Epithelial cell of proximal tubule (primary cell): ENCODE measurements around the gene CCDC146. TPM values are rescaled to one million over a fixed set of nuclear protein-coding genes. Genes with fewer than 3 reads are reported as not detected.

Experiments
- DNase-seq: peaks from one replicate; pipeline ENCODE4 v3.0.0-alpha.2; 2011; ENCODE audit warnings: low read depth
- H3K4me3 ChIP-seq: 2 replicates; pipeline ENCODE4 v1.5.1; 2011; ENCODE audit warnings: low read depth, mild to moderate bottlenecking, low read length
- total RNA-seq: library from RNA; depleted of rRNA; stranded (reverse); fragments of >200 nt; gene quantifications from 2 replicates; pipeline ENCODE4 v1.2.3, GENCODE V29; 2015
- TF ChIP-seq, protein P1 (sequence below): conservative IDR thresholded peaks from 2 replicates; pipeline ENCODE4 v1.5.1; 2012; ENCODE audit warnings: low read depth, mild to moderate bottlenecking, low read length

Gene CCDC146
- total RNA-seq, 1 donor from 2014 or later = 5.2 TPM

DNA sequence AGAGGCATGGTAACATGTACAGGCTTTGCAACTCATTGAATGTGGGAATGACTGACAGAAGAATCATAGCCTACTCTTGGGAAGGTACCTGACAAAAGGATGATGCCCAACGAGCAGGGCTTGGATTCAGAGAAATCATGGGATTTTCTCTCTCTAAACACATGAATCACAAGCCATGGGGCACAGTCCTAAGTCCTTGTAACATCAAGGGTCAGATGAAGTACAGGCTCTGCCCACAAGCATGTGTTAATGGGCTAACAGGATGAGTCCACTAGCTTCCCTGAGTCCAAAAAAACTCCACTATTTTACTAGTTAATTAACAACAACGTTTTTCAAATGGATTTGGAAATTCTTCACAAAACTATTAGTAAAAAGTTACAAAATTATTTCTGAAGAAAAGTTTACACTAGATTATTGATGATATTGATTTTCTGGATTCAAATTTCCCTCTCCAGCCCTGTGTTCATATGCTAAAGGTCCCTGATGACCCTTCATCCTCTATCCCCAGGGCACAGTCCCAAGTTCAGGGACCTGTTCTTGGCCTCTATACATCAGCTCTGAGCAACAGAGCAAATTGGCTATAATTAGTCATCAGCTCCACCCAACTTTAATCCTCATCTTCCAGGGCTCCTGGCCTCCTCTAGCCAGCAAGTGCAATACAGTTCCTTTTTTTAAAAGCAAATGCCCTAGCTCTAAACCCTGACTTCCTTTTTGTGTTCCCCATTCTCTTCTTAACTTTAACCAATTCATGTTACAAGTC is 194.0 kb downstream of the CCDC146 start:
- peak; percentile 75 for DNase-seq
- TF ChIP-seq, protein P1, sequence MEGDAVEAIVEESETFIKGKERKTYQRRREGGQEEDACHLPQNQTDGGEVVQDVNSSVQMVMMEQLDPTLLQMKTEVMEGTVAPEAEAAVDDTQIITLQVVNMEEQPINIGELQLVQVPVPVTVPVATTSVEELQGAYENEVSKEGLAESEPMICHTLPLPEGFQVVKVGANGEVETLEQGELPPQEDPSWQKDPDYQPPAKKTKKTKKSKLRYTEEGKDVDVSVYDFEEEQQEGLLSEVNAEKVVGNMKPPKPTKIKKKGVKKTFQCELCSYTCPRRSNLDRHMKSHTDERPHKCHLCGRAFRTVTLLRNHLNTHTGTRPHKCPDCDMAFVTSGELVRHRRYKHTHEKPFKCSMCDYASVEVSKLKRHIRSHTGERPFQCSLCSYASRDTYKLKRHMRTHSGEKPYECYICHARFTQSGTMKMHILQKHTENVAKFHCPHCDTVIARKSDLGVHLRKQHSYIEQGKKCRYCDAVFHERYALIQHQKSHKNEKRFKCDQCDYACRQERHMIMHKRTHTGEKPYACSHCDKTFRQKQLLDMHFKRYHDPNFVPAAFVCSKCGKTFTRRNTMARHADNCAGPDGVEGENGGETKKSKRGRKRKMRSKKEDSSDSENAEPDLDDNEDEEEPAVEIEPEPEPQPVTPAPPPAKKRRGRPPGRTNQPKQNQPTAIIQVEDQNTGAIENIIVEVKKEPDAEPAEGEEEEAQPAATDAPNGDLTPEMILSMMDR = no peak
- no peak overlapping the region for H3K4me3 ChIP-seq

DNA sequence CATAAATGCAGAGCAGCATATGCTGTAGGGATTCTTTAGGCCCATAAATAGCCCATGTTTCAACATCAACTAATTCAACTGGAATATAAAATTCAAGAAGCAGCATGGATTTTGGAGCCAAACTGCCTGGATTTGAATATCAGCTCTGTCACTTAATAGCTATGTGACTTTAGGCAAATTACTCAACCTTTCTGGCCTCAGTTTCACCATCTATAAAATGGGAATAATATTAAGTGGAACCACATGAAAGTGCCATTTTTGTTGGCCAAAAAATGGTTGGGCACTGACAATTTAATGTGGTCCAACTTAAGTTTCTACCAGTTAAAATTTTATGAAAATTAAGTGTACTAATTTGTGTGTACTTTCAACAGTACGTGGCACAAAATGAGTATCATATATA is 195.6 kb downstream of the CCDC146 start:
- TF ChIP-seq, protein P1 = no peak
- H3K4me3 ChIP-seq = no peak overlapping the region
- DNase-seq = no peak

DNA sequence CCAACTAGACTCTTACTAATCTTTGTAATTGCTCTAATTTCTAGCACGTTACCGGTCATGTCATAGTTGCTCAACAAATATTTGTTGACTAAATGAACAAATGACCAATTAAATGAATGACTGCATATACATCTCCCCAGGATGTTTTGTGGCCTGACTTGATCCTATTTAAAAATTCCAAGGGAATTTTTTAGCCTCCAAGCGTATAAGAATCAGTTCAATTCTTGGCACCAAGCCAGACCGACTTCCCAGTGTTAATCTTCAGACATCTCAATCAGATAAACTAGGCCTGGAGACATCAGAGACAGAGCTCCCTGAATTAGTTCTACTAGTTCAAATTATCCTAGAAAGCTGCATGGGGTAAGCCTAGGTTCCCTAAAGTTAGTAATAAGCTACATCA is 197.7 kb downstream of the CCDC146 start:
- no peak for DNase-seq
- TF ChIP-seq, protein P1 = no peak
- H3K4me3 ChIP-seq = no peak overlapping the region

DNA sequence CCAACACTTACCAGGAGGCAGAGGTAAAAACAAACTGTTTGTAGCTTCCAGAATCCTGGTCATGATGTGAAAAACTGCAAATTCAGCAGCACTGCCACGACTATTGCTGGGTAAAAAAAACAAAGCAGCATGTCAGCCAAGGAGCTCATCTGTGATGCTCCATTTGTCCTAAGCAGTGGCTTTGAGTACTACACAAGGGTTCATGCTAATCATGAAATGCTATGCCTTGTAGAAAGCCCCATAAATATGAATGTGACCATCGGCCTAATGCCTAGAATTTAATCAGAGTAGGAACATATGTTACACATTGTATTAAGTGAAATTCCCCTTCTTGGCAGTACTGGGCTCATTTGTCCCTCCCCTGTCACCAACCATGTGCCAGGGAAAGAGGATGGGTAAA is 198.3 kb downstream of the CCDC146 start:
- DNase-seq = no peak
- TF ChIP-seq, protein P1 = no peak
- no peak overlapping the region for H3K4me3 ChIP-seq

DNA sequence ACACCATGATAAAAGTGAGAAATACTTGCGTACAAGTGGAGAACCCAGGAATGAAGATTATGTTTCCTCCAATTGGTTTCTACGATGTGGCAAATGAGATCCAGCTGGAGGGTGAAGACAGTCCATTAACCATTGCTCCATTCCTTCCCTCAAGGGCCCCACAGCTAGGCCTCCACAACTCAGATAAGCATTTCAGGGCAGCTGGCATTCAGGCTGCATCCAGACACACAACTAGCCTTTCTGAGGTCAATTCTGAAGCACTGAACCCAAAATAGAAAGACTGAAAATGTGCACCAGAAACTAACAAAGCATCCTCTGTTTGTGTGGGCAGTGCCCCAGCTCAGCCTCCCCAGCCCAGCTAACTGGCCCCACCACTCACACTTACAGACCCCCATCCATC is 198.9 kb downstream of the CCDC146 start:
- DNase-seq = no peak
- H3K4me3 ChIP-seq = no peak overlapping the region
- TF ChIP-seq, protein P1 = no peak

DNA sequence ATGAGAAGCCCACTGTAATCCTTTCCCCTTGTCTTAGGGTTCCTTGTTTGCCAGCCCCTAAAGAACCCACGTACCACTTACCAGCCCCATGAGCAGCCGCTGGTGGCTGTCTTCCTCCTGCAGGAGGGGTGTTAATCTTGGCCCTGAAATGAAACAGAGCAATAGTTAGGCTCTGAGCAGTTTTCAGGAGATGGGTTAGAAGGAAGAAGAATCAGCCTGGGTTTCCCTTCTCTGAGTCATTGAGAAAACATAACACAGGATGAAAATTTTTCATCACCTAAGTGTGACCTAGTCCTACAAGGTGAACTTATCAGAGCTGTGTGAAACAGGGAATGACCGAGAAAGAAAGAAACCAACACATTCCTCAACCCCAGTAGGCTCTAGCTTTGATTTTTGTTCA is 203.7 kb downstream of the CCDC146 start:
- TF ChIP-seq, protein P1 = no peak
- DNase-seq = no peak

More for the DNA sequence above, 203.7 kb downstream of the CCDC146 start:
- H3K4me3 ChIP-seq = no peak overlapping the region
